Fibroblast of villous mesenchyme (primary cell): ENCODE results near the gene PNPO. TPM values are rescaled to one million over a fixed set of nuclear protein-coding genes. Genes with fewer than 3 reads are reported as not detected.

Experiments
- DNase-seq: peaks from one replicate; pipeline ENCODE4 v3.0.0-alpha.2; 2010; ENCODE audit warnings: low read depth
- H3K4me3 ChIP-seq: 2 replicates; pipeline ENCODE4 v1.5.1; 2011; ENCODE audit warnings: low read depth, mild to moderate bottlenecking, low read length
- total RNA-seq: library from RNA; depleted of rRNA; stranded (reverse); fragments of >200 nt; gene quantifications from 2 replicates; pipeline ENCODE4 v1.2.3, GENCODE V29; 2012
- TF ChIP-seq, protein P1 (sequence below): IDR thresholded peaks from 2 replicates; pipeline ENCODE4 v1.5.1; 2012; ENCODE audit warnings: low read depth, mild to moderate bottlenecking, low read length; ENCODE audit not compliant: insufficient read depth

Gene PNPO
- total RNA-seq, 1 donor = 49.2 TPM

- DNase-seq = no peak
- H3K4me3 ChIP-seq = no peak overlapping the region
- TF ChIP-seq, protein P1, sequence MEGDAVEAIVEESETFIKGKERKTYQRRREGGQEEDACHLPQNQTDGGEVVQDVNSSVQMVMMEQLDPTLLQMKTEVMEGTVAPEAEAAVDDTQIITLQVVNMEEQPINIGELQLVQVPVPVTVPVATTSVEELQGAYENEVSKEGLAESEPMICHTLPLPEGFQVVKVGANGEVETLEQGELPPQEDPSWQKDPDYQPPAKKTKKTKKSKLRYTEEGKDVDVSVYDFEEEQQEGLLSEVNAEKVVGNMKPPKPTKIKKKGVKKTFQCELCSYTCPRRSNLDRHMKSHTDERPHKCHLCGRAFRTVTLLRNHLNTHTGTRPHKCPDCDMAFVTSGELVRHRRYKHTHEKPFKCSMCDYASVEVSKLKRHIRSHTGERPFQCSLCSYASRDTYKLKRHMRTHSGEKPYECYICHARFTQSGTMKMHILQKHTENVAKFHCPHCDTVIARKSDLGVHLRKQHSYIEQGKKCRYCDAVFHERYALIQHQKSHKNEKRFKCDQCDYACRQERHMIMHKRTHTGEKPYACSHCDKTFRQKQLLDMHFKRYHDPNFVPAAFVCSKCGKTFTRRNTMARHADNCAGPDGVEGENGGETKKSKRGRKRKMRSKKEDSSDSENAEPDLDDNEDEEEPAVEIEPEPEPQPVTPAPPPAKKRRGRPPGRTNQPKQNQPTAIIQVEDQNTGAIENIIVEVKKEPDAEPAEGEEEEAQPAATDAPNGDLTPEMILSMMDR = no peak
Observed at GRCh38 chr17:47956791-47957590, 15.6 kb downstream of the PNPO start.

DNA sequence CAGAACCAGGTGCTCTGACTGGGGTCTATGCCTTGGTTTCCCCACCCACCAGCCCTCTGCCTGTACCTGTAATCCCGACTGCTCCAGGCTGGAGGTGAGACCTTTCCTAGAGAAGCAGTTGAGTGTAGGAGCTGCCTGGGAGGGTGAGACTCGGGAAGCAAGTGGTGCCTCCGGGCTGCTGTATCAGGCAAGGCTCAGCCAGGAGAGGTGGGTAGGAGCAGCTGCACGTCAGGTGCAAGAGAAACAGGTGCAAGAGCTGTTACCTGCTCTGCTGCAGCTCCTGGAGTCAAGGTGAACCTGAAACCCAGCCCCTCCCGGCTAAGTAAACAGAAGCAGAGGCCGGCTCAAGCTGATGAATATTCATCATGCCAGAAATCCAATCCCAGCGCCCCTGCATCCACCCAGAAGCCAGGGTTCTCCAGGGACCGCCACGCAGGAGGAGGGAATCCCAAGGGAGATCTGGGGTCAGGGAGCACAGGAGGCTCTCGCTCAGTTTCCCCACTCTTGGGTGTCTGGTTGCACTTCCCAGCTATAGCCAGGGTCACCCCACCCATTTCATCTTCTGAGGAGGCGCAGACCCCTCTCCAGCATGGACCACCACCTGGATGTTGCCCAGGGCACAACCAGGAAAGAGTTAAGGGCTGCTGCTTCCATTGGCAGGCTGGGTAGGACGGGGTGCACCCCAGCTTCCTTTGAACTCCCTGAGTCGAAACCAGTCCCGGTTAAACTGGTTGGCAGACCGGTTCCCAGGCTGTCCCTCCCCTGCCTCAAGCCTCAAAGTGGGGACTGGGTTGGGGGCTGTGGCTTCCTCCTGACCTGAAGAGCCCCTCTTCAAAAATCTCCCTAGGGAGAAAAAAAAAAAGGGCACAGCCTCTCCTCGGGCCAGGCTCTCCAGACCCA, 16.5 kb downstream of the PNPO start, which contains the start of gene PRR15L:
TSS of gene PRR15L (minus strand) at position 293 of the 900 bp plus-strand sequence. CDS start 4,649 bp downstream, outside the sequence.
- DNase-seq = no peak
- no peak within 1 kb of the TSS for H3K4me3 ChIP-seq
- TF ChIP-seq, protein P1 = no peak

- no peak for DNase-seq
- H3K4me3 ChIP-seq = no peak overlapping the region
- TF ChIP-seq, protein P1 = no peak
Observed at GRCh38 chr17:47959825-47960655, 18.7 kb downstream of the PNPO start.

- H3K4me3 ChIP-seq = no peak overlapping the region
- DNase-seq = no peak
- TF ChIP-seq, protein P1 = no peak
Observed at GRCh38 chr17:47961406-47961805, 20.0 kb downstream of the PNPO start.

DNA sequence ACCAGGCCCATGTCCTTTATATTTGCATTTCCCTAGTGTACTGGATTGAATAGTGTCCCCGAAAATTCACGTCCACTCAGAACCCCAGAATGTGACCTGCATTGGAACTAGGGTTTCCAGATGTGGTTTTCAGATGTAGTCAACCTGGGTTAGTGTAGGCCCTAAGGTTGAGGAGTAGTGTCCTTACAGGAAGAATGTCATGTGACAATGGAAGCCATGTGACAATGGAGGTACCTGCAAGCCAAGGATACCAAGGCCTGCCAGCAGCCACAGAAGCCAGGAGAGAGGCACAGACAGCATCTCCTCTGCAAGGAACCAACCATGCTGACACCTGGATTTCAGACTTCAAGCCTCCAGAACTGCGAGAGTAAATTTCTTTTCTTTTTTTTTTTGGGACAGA, 21.5 kb downstream of the PNPO start:
- H3K4me3 ChIP-seq = no peak overlapping the region
- no peak for DNase-seq
- TF ChIP-seq, protein P1 = no peak

DNA sequence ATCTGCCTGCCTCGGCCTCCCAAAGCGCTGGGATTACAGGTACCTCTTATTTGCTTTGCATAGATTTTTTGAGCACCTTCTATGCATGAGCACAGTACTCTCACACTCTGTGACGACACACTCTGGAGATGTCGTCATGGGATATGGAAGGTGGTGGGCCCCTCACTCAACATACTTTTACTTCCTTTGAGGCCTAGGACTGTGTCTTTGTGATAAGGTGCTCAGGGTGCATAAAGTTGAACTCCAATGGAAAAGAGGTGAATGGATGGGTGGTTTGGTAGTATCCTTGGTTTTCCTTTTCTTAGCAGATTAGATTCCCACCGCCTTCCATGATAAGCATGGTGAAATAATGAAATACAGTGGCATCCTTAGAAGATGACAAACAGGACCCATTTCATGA, 23.5 kb downstream of the PNPO start:
- H3K4me3 ChIP-seq = no peak overlapping the region
- TF ChIP-seq, protein P1 = no peak
- DNase-seq = no peak
